Osteocyte (in vitro differentiated cells): ENCODE results near the gene SLC26A11. TPM values are rescaled to one million over a fixed set of nuclear protein-coding genes. Genes with fewer than 3 reads are reported as not detected.

Source experiments
- total RNA-seq: library from RNA; stranded (reverse); gene quantifications from 2 replicates; pipeline ENCODE4 v1.2.1, GENCODE V29; 2021

Gene SLC26A11
- total RNA-seq, 1 donor from 2014 or later = 34.7 TPM

Other genes with a start within 250 kb of the SLC26A11 start
- gene TBC1D16, start 184.6 kb upstream of the SLC26A11 start, total RNA-seq = 45.2 and 45.9 TPM in 2 replicates
- 9.5 and 10.5 TPM in 2 replicates for gene CCDC40, start 183.8 kb upstream of the SLC26A11 start, total RNA-seq
- 64.7 and 68.7 TPM in 2 replicates for gene GAA, start 118.8 kb upstream of the SLC26A11 start, total RNA-seq
- 85.7 and 86.6 TPM in 2 replicates for gene EIF4A3, start 73.3 kb upstream of the SLC26A11 start, total RNA-seq
- gene CARD14, start 50.4 kb upstream of the SLC26A11 start, total RNA-seq = 0.10 and 0.16 TPM in 2 replicates
- gene SGSH, start 94 bp upstream of the SLC26A11 start, total RNA-seq = 67.2 and 71.0 TPM in 2 replicates
- 106 and 131 TPM in 2 replicates for gene RNF213, start 40.4 kb downstream of the SLC26A11 start, total RNA-seq
- gene ENDOV, start 194.7 kb downstream of the SLC26A11 start, total RNA-seq = 33.2 and 39.1 TPM in 2 replicates